A549 (cell line): ENCODE measurements around the gene BTBD10. TPM values are rescaled to one million over a fixed set of nuclear protein-coding genes. Genes with fewer than 3 reads are reported as not detected.
A peak's percentile ranks its signal among the peaks of the same experiment; 100 is the strongest.

ENCODE experiments used
- ATAC-seq, 2 experiments: fragments of 200-7000 bp in 1 of 2; fragments of >200 bp in 1 of 2; cut with Nextera tagmentation in 1 of 2; cut with Tn5 transposase in 1 of 2; 3 replicates each; pipeline versions ENCODE4 v1.8.0 to v1.9.1; 2018 to 2020; ENCODE audit warnings: mild to moderate bottlenecking in 1 of 2, moderate library complexity in 1 of 2
- CTCF ChIA-PET: fragments of 300-600 bp; sonication (Branson Sonifier 250); formaldehyde crosslinking; extraction: SDS; loops from one replicate; lab custom pipeline; 2021; ENCODE audit warnings: antibody characterized with exemption, inconsistent platforms; lab: Yijun Ruan, JAX
- POLR2A ChIA-PET: fragments of 350-600 bp; formaldehyde crosslinking; extraction: SDS; loops from one replicate; lab custom pipeline; 2021; ENCODE audit warnings: antibody characterized with exemption, inconsistent platforms; lab: Yijun Ruan, JAX
- DNase-seq, 2 experiments: peaks; one replicate each; pipeline versions ENCODE4 v3.0.0 to v3.0.0-alpha.2; 2011 to 2016; ENCODE audit warnings: low read depth in 1 of 2, low spot score in 1 of 2
- FAIRE-seq: peaks from 2 replicates; lab custom pipeline; 2011; peaks lifted over from hg19 to GRCh38; lab: Jason Lieb, UNC
- H3K27ac ChIP-seq, 2 experiments: fragments of >200 bp; sonication (Bioruptor Twin); formaldehyde crosslinking; 3 replicates each; pipeline ENCODE4 v1.5.1; 2016 to 2017
- H3K4me1 ChIP-seq: fragments of >200 bp; sonication (Bioruptor Twin); formaldehyde crosslinking; 3 replicates; pipeline ENCODE4 v1.6.1; 2016
- H3K4me2 ChIP-seq: fragments of >200 bp; sonication (Bioruptor Twin); formaldehyde crosslinking; 3 replicates; pipeline ENCODE4 v1.6.1; 2016
- H3K4me3 ChIP-seq: fragments of >200 bp; sonication (Bioruptor Twin); formaldehyde crosslinking; 3 replicates; pipeline ENCODE4 v1.5.1; 2016
- H3K9me3 ChIP-seq: fragments of >200 bp; sonication (Bioruptor Twin); formaldehyde crosslinking; 3 replicates; pipeline ENCODE4 v1.6.1; 2016
- CEBPB ChIP-seq, 2 experiments: fragments of >200 bp in 1 of 2; sonication (Bioruptor Twin) in 1 of 2; formaldehyde crosslinking in 1 of 2; IDR thresholded peaks; 2 replicates each; pipeline ENCODE4 v1.6.1; 2012 to 2016
- CHD2 ChIP-seq: fragments of 150-350 bp; IDR thresholded peaks from 2 replicates; pipeline ENCODE4 v1.6.1; 2014; ENCODE audit warnings: low read length; ENCODE audit not compliant: partially characterized antibody
- FOXS1 ChIP-seq: fragments of 250-450 bp; sonication (Bioruptor Pico); IDR thresholded peaks from 2 replicates; pipeline ENCODE4 v1.5.0; 2020; ENCODE audit warnings: mild to moderate bottlenecking, moderate library complexity
- GATA3 ChIP-seq: IDR thresholded peaks from 2 replicates; pipeline ENCODE4 v1.6.1; 2012; ENCODE audit warnings: borderline replicate concordance
- HEYL ChIP-seq: fragments of 250-450 bp; sonication (Bioruptor Pico); IDR thresholded peaks from 2 replicates; pipeline ENCODE4 v1.8.0; 2021; ENCODE audit warnings: mild to moderate bottlenecking, moderate library complexity
- HOXB5 ChIP-seq: fragments of 250-450 bp; sonication (Bioruptor Pico); IDR thresholded peaks from 2 replicates; pipeline ENCODE4 v1.5.0; 2020; ENCODE audit warnings: mild to moderate bottlenecking, moderate library complexity
- JUN ChIP-seq, 2 experiments: fragments of >200 bp; sonication (Bioruptor Twin); formaldehyde crosslinking; IDR thresholded peaks; 2 replicates in 1 of 2; 3 replicates in 1 of 2; pipeline ENCODE4 v1.6.1; 2016 to 2017
- MAFK ChIP-seq: fragments of 450-650 bp; IDR thresholded peaks from 2 replicates; pipeline ENCODE4 v1.6.1; 2014; ENCODE audit not compliant: partially characterized antibody
- MAZ ChIP-seq: fragments of 150-350 bp; IDR thresholded peaks from 2 replicates; pipeline ENCODE4 v1.6.1; 2014; ENCODE audit warnings: antibody characterized with exemption, low read depth, low read length, borderline replicate concordance
- PHF8 ChIP-seq: fragments of 200-600 bp; sonication (generic); IDR thresholded peaks from 2 replicates; pipeline ENCODE4 v1.6.1; 2016; ENCODE audit warnings: low read depth, mild to moderate bottlenecking, antibody characterized with exemption, moderate library complexity, borderline replicate concordance
- POLR2A ChIP-seq: IDR thresholded peaks from 2 replicates; pipeline ENCODE4 v1.6.1; 2012; ENCODE audit warnings: mild to moderate bottlenecking, low read length
- RARB ChIP-seq: fragments of 250-450 bp; sonication (Bioruptor Pico); IDR thresholded peaks from 2 replicates; pipeline ENCODE4 v1.8.0; 2021; ENCODE audit warnings: mild to moderate bottlenecking, moderate library complexity
- TP53 ChIP-seq: fragments of 250-450 bp; sonication (Bioruptor Pico); IDR thresholded peaks from 2 replicates; pipeline ENCODE4 v1.5.0; 2021; ENCODE audit warnings: mild to moderate bottlenecking, moderate library complexity
- ZC3H11A ChIP-seq: fragments of 450-650 bp; IDR thresholded peaks from 2 replicates; pipeline ENCODE4 v1.6.1; 2014; ENCODE audit warnings: antibody characterized with exemption, mild to moderate bottlenecking
- WGBS: methylation state at CpG from one replicate; pipeline ENCODE4 v1.1.6; 2017; ENCODE audit errors: missing lambda C conversion rate; 5-methylcytosine and 5-hydroxymethylcytosine counted together
- polyA minus RNA-seq: library from RNA; depleted of rRNA, polyadenylated mRNA; stranded (reverse); fragments of >200 nt; gene quantifications from 2 replicates; pipeline ENCODE4 v1.2.3, GENCODE V29; 2011; rRNA and poly(A)+ RNA removed
- polyA plus RNA-seq, 4 experiments: library from polyadenylated mRNA; depleted of rRNA in 3 of 4; stranded (reverse); fragments of >200 nt; fragmentation: RNase III in 1 of 4; extraction: RNeasy Plus Mini Kit Qiagen cat#74134 plus additional on column Dnase treatment in 1 of 4; gene quantifications; 2 replicates in 3 of 4; 3 replicates in 1 of 4; pipeline ENCODE4 v1.2.3, GENCODE V29; 2011 to 2017
- TF ChIP-seq, protein P1 (sequence below): fragments of 200-600 bp; sonication (generic); IDR thresholded peaks from 2 replicates; pipeline ENCODE4 v1.6.1; 2016; ENCODE audit warnings: antibody characterized with exemption, mild to moderate bottlenecking, moderate library complexity
- TF ChIP-seq, protein P2 (sequence below): fragments of >200 bp; sonication (Bioruptor Twin); formaldehyde crosslinking; IDR thresholded peaks from 3 replicates; pipeline ENCODE4 v1.6.1; 2016
- TF ChIP-seq, protein P3 (sequence below): IDR thresholded peaks from 2 replicates; pipeline ENCODE4 v1.6.1; 2012; ENCODE audit warnings: low read depth, borderline replicate concordance
- TF ChIP-seq, protein P4 (sequence below): IDR thresholded peaks from 2 replicates; pipeline ENCODE4 v1.6.1; 2012
- TF ChIP-seq, protein P5 (sequence below): IDR thresholded peaks from 2 replicates; pipeline ENCODE4 v1.6.1; 2012

The BTBD10 gene
- 54.2 and 60.3 TPM in 2 replicates for polyA plus RNA-seq (2011; rRNA removed)
- polyA plus RNA-seq (2012; cell fraction: cytosol; rRNA removed) = 12.9 TPM in 2 replicates
- 5.7 and 9.3 TPM in 2 replicates for polyA plus RNA-seq (2012; cell fraction: nucleus; rRNA removed)
- polyA plus RNA-seq (2017; fragmentation: RNase III; extraction: RNeasy Plus Mini Kit Qiagen cat#74134 plus additional on column Dnase treatment) = 30.8 to 33.9 TPM (median 33.7 TPM) in 3 replicates
- 39.8 and 43.5 TPM in 2 replicates for polyA minus RNA-seq

DNA sequence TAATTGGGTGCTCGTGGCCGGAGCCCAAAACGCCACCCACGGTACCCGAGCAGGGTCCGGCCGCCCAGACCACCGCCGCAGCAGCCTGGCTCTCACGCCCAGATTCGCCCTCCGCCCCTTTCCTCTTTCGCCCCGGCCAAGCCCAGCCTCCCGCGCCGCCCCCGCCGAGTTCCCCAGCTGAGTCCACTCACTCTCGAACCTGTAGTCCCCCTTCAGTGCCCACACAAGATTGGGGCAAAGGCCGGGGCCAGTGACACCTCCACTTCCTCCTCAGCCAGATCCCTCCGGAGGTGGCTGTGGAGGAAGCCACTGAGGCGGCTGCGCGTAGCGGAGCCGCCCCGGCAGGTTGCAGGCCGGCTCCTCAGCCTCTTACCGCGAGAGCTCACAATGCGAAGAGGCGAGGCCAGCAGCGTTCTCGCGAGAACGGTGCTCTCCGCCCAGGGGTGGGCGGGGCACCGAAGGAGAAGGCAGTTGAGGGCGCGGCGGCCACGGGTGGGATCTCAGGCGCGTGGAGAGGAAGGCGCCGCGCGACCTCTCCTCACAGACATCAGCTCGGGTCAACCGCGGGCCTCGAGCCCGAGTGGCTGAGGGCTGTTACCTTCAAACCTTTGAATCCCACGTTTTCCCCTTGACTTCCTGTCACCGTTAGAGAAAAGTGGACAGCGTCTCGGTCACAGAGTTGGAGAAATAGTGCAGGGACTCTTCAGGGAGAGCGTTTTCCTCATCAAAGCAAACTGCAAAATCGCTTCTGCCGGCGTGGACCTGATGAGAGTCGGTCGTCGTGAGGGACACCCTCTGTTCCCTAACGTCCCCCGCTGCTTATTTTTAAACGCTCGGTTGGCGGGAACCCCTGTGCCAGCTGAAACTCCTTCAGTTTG, at the start of gene BTBD10:
Gene BTBD10 (minus strand): TSS at position 322 of the 878 bp plus-strand sequence. CDS start 18,098 bp downstream, outside the sequence.
- Histone ChIP-seq H3K9me3 (no peaks in the 10 kb centered on the region), H3K4me2 (peak within 1 kb of the TSS; percentile 91)
- peak; percentile 98 for ATAC-seq
- FAIRE-seq = no peak
- POLR2A ChIA-PET = interaction anchor here (0.6 to 1.5 kb wide), 9 partner anchors 10 to 295 kb away, joined by 3 to 6 read pairs (median 4); no protein-coding TSS in a partner anchor
- TF ChIP-seq, protein P1, sequence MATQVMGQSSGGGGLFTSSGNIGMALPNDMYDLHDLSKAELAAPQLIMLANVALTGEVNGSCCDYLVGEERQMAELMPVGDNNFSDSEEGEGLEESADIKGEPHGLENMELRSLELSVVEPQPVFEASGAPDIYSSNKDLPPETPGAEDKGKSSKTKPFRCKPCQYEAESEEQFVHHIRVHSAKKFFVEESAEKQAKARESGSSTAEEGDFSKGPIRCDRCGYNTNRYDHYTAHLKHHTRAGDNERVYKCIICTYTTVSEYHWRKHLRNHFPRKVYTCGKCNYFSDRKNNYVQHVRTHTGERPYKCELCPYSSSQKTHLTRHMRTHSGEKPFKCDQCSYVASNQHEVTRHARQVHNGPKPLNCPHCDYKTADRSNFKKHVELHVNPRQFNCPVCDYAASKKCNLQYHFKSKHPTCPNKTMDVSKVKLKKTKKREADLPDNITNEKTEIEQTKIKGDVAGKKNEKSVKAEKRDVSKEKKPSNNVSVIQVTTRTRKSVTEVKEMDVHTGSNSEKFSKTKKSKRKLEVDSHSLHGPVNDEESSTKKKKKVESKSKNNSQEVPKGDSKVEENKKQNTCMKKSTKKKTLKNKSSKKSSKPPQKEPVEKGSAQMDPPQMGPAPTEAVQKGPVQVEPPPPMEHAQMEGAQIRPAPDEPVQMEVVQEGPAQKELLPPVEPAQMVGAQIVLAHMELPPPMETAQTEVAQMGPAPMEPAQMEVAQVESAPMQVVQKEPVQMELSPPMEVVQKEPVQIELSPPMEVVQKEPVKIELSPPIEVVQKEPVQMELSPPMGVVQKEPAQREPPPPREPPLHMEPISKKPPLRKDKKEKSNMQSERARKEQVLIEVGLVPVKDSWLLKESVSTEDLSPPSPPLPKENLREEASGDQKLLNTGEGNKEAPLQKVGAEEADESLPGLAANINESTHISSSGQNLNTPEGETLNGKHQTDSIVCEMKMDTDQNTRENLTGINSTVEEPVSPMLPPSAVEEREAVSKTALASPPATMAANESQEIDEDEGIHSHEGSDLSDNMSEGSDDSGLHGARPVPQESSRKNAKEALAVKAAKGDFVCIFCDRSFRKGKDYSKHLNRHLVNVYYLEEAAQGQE = peak; percentile 100
- TF ChIP-seq, protein P2, sequence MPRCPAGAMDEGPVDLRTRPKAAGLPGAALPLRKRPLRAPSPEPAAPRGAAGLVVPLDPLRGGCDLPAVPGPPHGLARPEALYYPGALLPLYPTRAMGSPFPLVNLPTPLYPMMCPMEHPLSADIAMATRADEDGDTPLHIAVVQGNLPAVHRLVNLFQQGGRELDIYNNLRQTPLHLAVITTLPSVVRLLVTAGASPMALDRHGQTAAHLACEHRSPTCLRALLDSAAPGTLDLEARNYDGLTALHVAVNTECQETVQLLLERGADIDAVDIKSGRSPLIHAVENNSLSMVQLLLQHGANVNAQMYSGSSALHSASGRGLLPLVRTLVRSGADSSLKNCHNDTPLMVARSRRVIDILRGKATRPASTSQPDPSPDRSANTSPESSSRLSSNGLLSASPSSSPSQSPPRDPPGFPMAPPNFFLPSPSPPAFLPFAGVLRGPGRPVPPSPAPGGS = peak; percentile 94; the same call in 2 of the 3 replicates
- TF ChIP-seq JUN (IDR thresholded peaks at IDR 0.05) (peak; percentile 85 to 86), CHD2 (peak; percentile 99), MAZ (no peak), RARB (CRISPR knock-in tag) (no peak), TP53 (CRISPR knock-in tag) (0 out of 2 replicates have a peak, but pooled peaks have one; percentile 16), POLR2A (peak; percentile 96), HEYL (no peak), FOXS1 (CRISPR knock-in tag) (no peak), CEBPB (IDR thresholded peaks at IDR 0.05) (no peak), MAFK (peak; percentile 6), PHF8 (peak; percentile 91), HOXB5 (CRISPR knock-in tag) (no peak), GATA3 (peak; percentile 86), ZC3H11A (no peak)
- TF ChIP-seq, protein P3, sequence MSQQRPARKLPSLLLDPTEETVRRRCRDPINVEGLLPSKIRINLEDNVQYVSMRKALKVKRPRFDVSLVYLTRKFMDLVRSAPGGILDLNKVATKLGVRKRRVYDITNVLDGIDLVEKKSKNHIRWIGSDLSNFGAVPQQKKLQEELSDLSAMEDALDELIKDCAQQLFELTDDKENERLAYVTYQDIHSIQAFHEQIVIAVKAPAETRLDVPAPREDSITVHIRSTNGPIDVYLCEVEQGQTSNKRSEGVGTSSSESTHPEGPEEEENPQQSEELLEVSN = peak; percentile 42; the same call in 1 of the 2 replicates
- TF ChIP-seq, protein P4, sequence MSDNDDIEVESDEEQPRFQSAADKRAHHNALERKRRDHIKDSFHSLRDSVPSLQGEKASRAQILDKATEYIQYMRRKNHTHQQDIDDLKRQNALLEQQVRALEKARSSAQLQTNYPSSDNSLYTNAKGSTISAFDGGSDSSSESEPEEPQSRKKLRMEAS = peak; percentile 87
- TF ChIP-seq, protein P5, sequence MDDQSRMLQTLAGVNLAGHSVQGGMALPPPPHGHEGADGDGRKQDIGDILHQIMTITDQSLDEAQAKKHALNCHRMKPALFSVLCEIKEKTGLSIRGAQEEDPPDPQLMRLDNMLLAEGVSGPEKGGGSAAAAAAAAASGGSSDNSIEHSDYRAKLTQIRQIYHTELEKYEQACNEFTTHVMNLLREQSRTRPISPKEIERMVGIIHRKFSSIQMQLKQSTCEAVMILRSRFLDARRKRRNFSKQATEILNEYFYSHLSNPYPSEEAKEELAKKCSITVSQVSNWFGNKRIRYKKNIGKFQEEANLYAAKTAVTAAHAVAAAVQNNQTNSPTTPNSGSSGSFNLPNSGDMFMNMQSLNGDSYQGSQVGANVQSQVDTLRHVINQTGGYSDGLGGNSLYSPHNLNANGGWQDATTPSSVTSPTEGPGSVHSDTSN = no peak
- TF ChIP-seq, all 56 proteins: peak for 11
- Histone ChIP-seq H3K27ac (peak within 1 kb of the TSS; percentile 91 to 94), H3K4me1 (peaks cover 13% of the 10 kb centered on the region), H3K4me3 (peak within 1 kb of the TSS; percentile 84)
- WGBS = 3% methylated on average over 54 of the region's 71 CpGs
- DNase-seq = peak; percentile 86 to 95
- CTCF ChIA-PET = interaction anchor here (0.6 to 2.9 kb wide), 6 partner anchors 10 to 500 kb away, joined by 3 to 14 read pairs (median 6); no protein-coding TSS in a partner anchor
